Mesodermal cell (in vitro differentiated cells): ENCODE results near the gene ZNF385B.

ENCODE experiments used
- H3K27ac ChIP-seq: 2 replicates; pipeline ENCODE4 v1.7.0; 2013; ENCODE audit warnings: mild to moderate bottlenecking, low read depth, low read length, moderate library complexity; ENCODE audit not compliant: severe bottlenecking
- H3K36me3 ChIP-seq: 2 replicates; pipeline ENCODE4 v1.7.1; 2013; ENCODE audit warnings: mild to moderate bottlenecking, low read length, moderate library complexity; ENCODE audit not compliant: control insufficient read depth, insufficient read depth
- H3K4me1 ChIP-seq: one replicate; pipeline ENCODE4 v1.7.1; 2013; ENCODE audit warnings: mild to moderate bottlenecking, low read length; ENCODE audit not compliant: insufficient read depth, control insufficient read depth, poor library complexity, severe bottlenecking
- H3K4me3 ChIP-seq: 2 replicates; pipeline ENCODE4 v1.7.0; 2013; ENCODE audit warnings: low read length, control low read depth, mild to moderate bottlenecking; ENCODE audit not compliant: insufficient read depth, poor library complexity, severe bottlenecking; ENCODE audit errors: extremely low read depth
- H3K9me3 ChIP-seq: 2 replicates; pipeline ENCODE4 v1.7.1; 2013; ENCODE audit warnings: mild to moderate bottlenecking, low read length, moderate library complexity; ENCODE audit not compliant: control insufficient read depth
- WGBS, 2 experiments: methylation state at CpG; one replicate each; pipeline ENCODE4 v1.1.5; 2013; ENCODE audit warnings: missing lambda C conversion rate in 2 of 2; ENCODE audit not compliant: insufficient coverage in 2 of 2; 5-methylcytosine and 5-hydroxymethylcytosine counted together

The ZNF385B gene

GRCh38 chr2:179746981-179747380 is 114.4 kb downstream of the ZNF385B start:
- H3K36me3 ChIP-seq = no peaks in the 10 kb centered on the region
- H3K9me3 ChIP-seq = no peaks in the 10 kb centered on the region
- H3K4me1 ChIP-seq = no peaks in the 10 kb centered on the region
- WGBS, 2 experiments = 93 to 95% methylated on average over 2 to 5 of the region's 5 CpGs
- H3K27ac ChIP-seq = no peak overlapping the region
- no peak overlapping the region for H3K4me3 ChIP-seq

DNA sequence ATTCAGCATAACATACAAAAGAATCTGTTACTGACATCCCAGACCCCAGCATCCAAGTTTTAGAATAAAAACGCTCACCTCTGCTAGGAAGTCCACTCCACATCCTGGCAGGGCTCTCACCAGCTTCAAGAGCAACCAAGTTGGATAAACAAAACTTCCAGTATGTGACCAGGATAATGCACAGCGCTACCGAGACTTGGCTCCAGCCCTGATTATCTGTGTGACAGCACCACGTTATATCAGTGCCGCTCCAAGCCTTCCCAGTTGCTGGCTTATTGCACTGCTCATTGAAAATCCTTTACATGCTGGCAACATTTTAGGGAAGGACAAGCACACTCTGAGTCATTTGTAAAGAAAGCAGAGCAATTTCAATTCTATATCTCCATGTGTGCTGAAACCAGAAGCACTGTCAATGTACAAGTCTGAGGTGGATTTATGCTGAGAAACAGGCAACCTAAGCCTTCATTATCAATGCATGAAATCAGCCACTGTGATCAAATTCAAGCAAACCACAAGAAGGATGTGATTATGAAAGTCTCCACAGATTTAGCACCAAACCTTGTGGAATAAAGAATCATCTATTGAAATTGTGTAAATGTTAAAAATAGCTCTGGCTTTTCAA is 115.7 kb downstream of the ZNF385B start:
- Histone ChIP-seq H3K9me3 (no peaks in the 10 kb centered on the region), H3K4me1 (no peaks in the 10 kb centered on the region), H3K4me3 (no peak overlapping the region), H3K36me3 (no peaks in the 10 kb centered on the region), H3K27ac (no peak overlapping the region)
- WGBS, 2 experiments = 92 to 96% methylated on average over 4 to 5 of the region's 5 CpGs

DNA sequence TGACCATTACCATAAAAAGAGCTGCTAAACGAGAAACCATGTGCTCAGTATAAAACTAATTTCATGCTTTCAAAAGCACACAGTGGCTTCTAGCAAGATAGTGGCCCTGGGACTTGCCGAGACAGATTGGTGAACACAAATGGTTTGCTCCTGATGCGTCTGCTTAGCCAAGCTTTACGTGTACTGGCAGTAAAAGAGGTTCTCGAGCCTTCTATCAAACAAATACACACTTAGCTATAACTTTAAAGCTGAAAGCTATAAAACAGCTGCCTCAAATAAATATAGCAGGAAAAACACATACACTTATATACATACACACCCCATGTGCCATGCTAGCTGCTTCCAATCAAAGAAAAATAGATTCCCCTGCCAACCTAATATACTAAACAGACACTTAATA is 117.0 kb downstream of the ZNF385B start:
- no peaks in the 10 kb centered on the region for H3K36me3 ChIP-seq
- no peak overlapping the region for H3K27ac ChIP-seq
- WGBS, 2 experiments = 88 to 92% methylated on average over 5 of the region's 5 CpGs
- H3K4me1 ChIP-seq = no peaks in the 10 kb centered on the region
- H3K9me3 ChIP-seq = no peaks in the 10 kb centered on the region
- no peak overlapping the region for H3K4me3 ChIP-seq

DNA sequence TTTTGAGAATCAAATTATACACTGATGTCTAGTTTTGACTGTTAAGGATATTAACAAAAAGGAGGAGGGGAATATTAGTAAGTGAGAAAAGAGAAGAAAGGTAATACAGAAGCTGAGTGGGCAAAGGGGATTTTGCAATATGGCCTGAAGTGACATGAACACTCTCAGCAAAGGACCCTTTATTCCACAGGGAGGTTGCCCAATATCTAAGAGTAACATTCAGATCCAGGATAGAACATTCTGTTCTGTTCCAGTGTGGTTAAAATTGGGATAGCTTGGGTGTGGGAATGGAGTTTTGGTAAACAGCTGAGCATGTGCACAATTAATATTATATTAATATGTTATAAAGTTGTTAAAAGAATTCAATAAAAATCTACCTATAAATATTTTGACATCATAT is 120.1 kb downstream of the ZNF385B start:
- Histone ChIP-seq H3K4me1 (no peaks in the 10 kb centered on the region), H3K4me3 (no peak overlapping the region), H3K36me3 (no peaks in the 10 kb centered on the region), H3K27ac (no peak overlapping the region), H3K9me3 (no peaks in the 10 kb centered on the region)

GRCh38 chr2:179729966-179730365 is 131.4 kb downstream of the ZNF385B start:
- H3K27ac ChIP-seq = no peak overlapping the region
- H3K9me3 ChIP-seq = no peaks in the 10 kb centered on the region
- 75% methylated on average over 1 of the region's 1 CpG; no CpG with 5 or more reads in 1 of the 2 experiments for WGBS, 2 experiments
- no peaks in the 10 kb centered on the region for H3K4me1 ChIP-seq
- H3K4me3 ChIP-seq = no peak overlapping the region
- H3K36me3 ChIP-seq = no peaks in the 10 kb centered on the region

DNA sequence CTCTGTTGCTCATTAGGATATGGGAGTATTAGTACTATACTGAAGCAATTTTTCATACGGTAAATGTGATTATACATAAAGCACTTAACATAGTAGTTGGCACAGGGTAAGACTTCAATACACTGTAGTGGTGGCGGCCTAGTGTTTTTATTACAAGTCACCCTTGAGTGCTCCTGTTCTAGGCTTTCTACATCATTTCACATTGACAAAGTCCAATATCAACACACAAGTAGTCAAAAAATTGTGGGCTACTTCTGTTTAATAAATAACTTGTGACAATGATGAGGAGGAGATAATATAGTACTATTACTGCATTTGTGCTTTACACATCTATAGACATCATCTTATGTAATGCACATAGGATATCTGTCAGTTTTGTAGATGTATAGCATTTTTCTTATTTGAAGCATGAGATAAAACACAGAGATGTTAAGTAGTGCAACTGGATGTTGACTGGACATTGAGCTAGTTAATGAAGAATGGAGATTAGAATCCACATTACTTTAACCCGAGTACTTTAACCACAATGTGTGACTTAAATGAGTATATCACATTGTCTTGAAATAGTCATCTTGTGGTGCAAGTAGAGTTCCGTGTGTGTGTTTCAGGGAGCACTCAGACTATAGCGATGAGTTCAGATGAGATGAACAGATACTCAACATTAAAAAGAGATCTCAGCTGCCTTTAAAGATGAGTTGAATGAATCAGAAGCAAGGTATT is 134.8 kb downstream of the ZNF385B start:
- Histone ChIP-seq H3K9me3 (no peaks in the 10 kb centered on the region), H3K27ac (no peak overlapping the region), H3K4me1 (no peaks in the 10 kb centered on the region), H3K36me3 (no peaks in the 10 kb centered on the region), H3K4me3 (no peak overlapping the region)
- WGBS, 2 experiments = 100% methylated on average over 1 of the region's 5 CpGs; no CpG with 5 or more reads in 1 of the 2 experiments

DNA sequence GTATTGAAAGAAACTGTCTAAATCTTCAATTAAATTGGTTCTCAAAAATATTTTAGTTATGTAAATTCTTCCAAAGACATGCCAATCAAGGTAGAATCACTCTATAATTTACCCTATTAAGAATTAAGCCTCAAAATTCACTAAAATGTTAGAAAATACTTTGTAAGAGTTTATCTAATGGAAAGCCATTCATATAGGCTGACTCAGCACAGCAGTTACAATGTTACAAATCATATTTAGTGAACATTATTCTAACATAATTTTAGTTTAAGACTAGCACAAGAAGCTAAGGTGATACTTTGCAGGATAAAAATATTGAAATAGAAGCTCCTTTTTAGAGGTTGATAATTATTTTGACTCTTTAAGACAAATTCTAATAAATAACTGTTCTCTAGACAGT is 137.0 kb downstream of the ZNF385B start:
- H3K4me1 ChIP-seq = no peaks in the 10 kb centered on the region
- no peak overlapping the region for H3K4me3 ChIP-seq
- no peaks in the 10 kb centered on the region for H3K36me3 ChIP-seq
- H3K27ac ChIP-seq = no peak overlapping the region
- no peaks in the 10 kb centered on the region for H3K9me3 ChIP-seq

DNA sequence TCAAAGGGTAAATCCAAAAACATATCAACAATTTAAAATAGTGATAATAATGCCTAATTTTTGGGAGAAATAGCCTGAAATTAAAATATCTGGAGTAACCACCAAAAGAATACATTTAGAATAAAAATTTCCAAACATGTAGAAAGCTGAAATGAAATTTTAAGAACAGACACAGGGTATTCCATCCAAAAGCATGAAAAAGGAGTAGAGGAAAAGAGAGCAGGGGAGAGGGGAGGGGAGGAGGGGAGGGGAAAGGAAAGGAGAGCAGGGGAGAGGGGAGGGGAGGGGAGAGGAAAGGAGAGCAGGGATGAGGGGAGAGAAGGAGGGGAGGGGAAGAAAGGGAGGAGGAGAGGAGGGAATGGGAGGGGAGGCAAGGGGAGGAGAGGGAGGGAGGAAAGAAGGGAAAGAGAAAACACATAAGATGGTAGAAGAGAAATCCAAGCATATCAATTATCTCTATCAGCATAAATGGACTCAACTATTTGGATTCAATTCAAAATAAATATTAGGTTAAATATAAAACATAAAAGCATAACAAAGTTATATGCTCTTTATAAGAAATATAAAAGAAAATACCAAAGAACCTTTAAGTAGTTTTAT is 141.1 kb downstream of the ZNF385B start:
- Histone ChIP-seq H3K4me3 (no peak overlapping the region), H3K27ac (no peak overlapping the region), H3K36me3 (no peaks in the 10 kb centered on the region), H3K9me3 (no peaks in the 10 kb centered on the region), H3K4me1 (no peaks in the 10 kb centered on the region)

- Histone ChIP-seq H3K36me3 (no peaks in the 10 kb centered on the region), H3K4me3 (no peak overlapping the region), H3K4me1 (no peaks in the 10 kb centered on the region), H3K27ac (no peak overlapping the region), H3K9me3 (no peaks in the 10 kb centered on the region)
- WGBS, 2 experiments = no CpG with 5 or more reads among the region's 1 CpG
These were observed 145.5 kb downstream of the ZNF385B start for GRCh38 chr2:179715871-179716270.

DNA sequence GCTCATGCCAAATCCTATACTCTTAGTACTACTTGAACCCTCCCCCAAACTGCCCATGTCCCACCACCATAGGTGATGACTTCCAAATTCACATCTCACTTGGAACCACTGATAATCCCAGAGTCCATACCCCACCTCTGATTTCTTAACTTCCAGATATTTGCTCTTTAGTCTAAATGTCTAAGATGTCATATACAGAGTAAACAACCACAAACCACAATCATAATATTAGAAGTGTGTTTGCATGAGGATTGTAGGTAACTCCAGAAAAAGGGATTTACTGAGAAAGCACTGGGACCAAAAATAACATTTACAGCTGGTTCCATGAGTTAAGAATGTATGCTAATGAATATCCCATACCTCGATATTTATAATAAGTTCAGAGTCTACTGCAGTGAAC is 146.2 kb downstream of the ZNF385B start:
- H3K36me3 ChIP-seq = no peaks in the 10 kb centered on the region
- no CpG with 5 or more reads among the region's 1 CpG for WGBS, 2 experiments
- no peak overlapping the region for H3K27ac ChIP-seq
- no peaks in the 10 kb centered on the region for H3K9me3 ChIP-seq
- no peak overlapping the region for H3K4me3 ChIP-seq
- no peaks in the 10 kb centered on the region for H3K4me1 ChIP-seq

- Histone ChIP-seq H3K4me3 (no peak overlapping the region), H3K4me1 (no peaks in the 10 kb centered on the region), H3K27ac (no peak overlapping the region), H3K36me3 (no peaks in the 10 kb centered on the region), H3K9me3 (no peaks in the 10 kb centered on the region)
- WGBS, 2 experiments = 74 to 86% methylated on average over 1 to 3 of the region's 4 CpGs
These were observed 148.6 kb downstream of the ZNF385B start for GRCh38 chr2:179712825-179713224.
